Measurements from ENCODE around the gene LUC7L.
A peak's percentile ranks its signal among the peaks of the same experiment; 100 is the strongest.
"Not testable (repeated sequence)": the region's sequence is repeated elsewhere in the genome, so short reads cannot be mapped to it uniquely, and the experiment has no call there.

The LUC7L gene

DNA sequence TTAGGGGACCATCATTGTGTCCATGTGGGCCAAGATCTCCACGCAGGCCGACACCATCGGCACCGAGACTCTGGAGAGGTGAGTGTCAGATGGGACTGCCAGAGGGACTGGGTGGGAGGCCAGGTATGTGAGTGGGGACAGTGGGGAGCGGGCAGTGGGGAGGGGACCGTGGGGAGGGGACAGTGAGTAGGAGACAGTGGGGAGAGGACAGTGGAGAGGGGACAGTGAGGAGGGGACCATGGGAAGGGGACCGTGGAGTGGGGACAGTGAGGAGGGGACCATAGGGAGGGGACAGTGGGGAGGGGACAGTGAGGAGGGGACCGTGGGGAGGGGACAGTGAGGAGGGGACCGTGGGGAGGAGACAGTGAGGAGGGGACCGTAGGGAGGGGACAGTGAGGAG lies 66.1 kb downstream of the LUC7L start:
- not testable (repeated sequence) for H3K4me3 Mint-ChIP-seq; H3K4me1 Mint-ChIP-seq; H3K9me3 Mint-ChIP-seq; DNase-seq (ENCODE audit: low spot score in 2 of 2); ATAC-seq (replicated peaks; ENCODE audit: extremely low read depth, poor library complexity, severe bottlenecking); H3K36me3 Mint-ChIP-seq (ENCODE audit: insufficient read depth); H3K27ac Mint-ChIP-seq (ENCODE audit: low read depth)
- peaks cover 55% of the 10 kb centered on the region for H3K27me3 Mint-ChIP-seq

DNA sequence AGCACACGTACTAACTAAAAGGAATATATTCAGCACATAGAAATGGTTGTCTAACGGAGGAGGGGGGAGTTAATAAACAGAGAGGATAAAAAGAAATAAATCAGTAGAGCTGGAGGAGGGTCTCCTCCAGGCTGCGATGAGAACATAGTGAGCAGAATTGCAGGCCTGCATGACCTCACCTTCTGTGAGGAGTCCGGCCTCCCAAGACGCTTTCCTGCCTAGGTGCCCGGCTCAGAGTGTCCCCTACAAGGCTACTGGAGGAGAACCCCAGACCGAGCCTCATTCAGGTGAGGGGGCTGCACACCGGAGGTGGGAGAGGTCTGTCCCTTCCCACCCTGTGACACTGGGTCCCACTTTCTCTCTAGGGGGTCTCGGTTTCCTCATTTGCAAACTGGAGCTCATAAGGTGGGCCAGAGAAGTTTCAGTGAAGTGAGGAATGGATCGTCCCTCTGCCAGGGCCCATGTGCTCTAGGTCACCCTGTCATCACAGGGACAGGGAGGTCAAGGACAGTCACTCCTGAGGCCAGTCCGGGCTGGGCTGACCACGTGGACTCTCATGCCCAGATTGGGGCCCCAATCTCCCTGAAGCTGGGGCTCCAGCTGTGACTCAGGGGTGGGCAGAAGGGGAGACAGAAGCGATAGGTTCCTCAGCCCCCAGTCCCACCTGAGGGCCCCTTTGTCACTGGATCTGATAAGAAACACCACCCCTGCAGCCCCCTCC lies 66.8 kb downstream of the LUC7L start:
- Mint-ChIP-seq H3K4me1 (no peaks in the 10 kb centered on the region), H3K36me3 (ENCODE audit: insufficient read depth) (peaks cover 7% of the 10 kb centered on the region), H3K9me3 (no peaks in the 10 kb centered on the region), H3K27me3 (peaks cover 55% of the 10 kb centered on the region), H3K27ac (ENCODE audit: low read depth) (no peak overlapping the region), H3K4me3 (no peak overlapping the region)
- no peak for DNase-seq (ENCODE audit: low spot score in 2 of 2)
- no peak for ATAC-seq (replicated peaks; ENCODE audit: extremely low read depth, poor library complexity, severe bottlenecking)

- H3K36me3 Mint-ChIP-seq (ENCODE audit: insufficient read depth) = peaks cover 3% of the 10 kb centered on the region
- peaks cover 54% of the 10 kb centered on the region for H3K27me3 Mint-ChIP-seq
Measured at GRCh38 chr16:160691-161190, 68.5 kb downstream of the LUC7L start.

GRCh38 chr16:160242-160641 lies 69.0 kb downstream of the LUC7L start:
- peaks cover 56% of the 10 kb centered on the region for H3K27me3 Mint-ChIP-seq
- not testable (repeated sequence) for H3K4me1 Mint-ChIP-seq; H3K27ac Mint-ChIP-seq (ENCODE audit: low read depth); H3K4me3 Mint-ChIP-seq; ATAC-seq (replicated peaks; ENCODE audit: extremely low read depth, poor library complexity, severe bottlenecking); H3K36me3 Mint-ChIP-seq (ENCODE audit: insufficient read depth); H3K9me3 Mint-ChIP-seq; DNase-seq (ENCODE audit: low spot score in 2 of 2)

More at GRCh38 chr16:160691-161190, 68.5 kb downstream of the LUC7L start:
- Mint-ChIP-seq H3K4me1 (no peaks in the 10 kb centered on the region), H3K27ac (ENCODE audit: low read depth) (no peak overlapping the region), H3K9me3 (no peaks in the 10 kb centered on the region), H3K4me3 (no peak overlapping the region)
- DNase-seq (ENCODE audit: low spot score in 2 of 2) (no peak), ATAC-seq (replicated peaks; ENCODE audit: extremely low read depth, poor library complexity, severe bottlenecking) (no peak)

- Mint-ChIP-seq H3K4me1 (peaks cover 8% of the 10 kb centered on the region), H3K27me3 (peaks cover 65% of the 10 kb centered on the region), H3K4me3 (no peak overlapping the region), H3K9me3 (no peaks in the 10 kb centered on the region), H3K36me3 (ENCODE audit: insufficient read depth) (peaks cover 3% of the 10 kb centered on the region), H3K27ac (ENCODE audit: low read depth) (no peak overlapping the region)
- DNase-seq (ENCODE audit: low spot score in 2 of 2) = no peak
- no peak for ATAC-seq (replicated peaks; ENCODE audit: extremely low read depth, poor library complexity, severe bottlenecking)
Measured at GRCh38 chr16:159136-159849, 70.0 kb downstream of the LUC7L start.

GRCh38 chr16:155031-155398 lies 74.2 kb downstream of the LUC7L start:
- H3K4me3 Mint-ChIP-seq = peak overlapping the region; percentile 59

DNA sequence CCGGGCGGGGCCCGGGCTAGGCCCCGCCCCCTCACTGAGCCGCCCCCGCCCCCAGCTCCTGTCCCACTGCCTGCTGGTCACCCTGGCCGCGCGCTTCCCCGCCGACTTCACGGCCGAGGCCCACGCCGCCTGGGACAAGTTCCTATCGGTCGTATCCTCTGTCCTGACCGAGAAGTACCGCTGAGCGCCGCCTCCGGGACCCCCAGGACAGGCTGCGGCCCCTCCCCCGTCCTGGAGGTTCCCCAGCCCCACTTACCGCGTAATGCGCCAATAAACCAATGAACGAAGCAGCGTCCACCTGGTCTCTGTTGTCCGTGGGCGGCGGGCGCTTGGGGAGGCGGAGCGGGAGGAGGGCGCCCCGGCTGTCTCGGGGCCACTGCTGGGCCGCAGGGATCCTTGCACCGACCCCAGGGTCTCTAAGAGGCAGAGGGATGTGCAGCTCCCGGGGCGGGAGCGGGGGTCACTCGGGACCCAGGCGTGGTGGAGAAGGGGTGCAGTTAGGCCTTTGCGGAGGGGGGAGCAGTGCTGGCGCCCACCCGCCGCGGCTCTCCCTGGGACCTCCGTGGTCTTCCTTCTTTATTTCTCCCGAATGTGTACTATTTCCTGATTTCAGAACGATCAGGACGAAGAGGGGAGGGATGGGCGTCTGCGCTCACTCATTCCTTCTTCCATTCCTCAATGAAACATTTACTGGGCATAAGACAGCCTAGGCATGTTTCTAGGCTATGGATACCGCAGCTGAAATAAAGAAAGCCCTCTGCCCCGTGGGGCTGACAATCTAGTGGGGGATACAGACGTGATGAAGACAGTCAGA lies 74.8 kb downstream of the LUC7L start:
- no peaks in the 10 kb centered on the region for H3K9me3 Mint-ChIP-seq
- H3K36me3 Mint-ChIP-seq (ENCODE audit: insufficient read depth) = peaks cover 2% of the 10 kb centered on the region
- peak; percentile 19 for ATAC-seq (replicated peaks; ENCODE audit: extremely low read depth, poor library complexity, severe bottlenecking)
- peak overlapping the region; percentile 59 for H3K4me3 Mint-ChIP-seq
- no peak for DNase-seq (ENCODE audit: low spot score in 2 of 2)
- H3K27me3 Mint-ChIP-seq = peaks cover 41% of the 10 kb centered on the region
- peaks cover 9% of the 10 kb centered on the region for H3K4me1 Mint-ChIP-seq
- H3K27ac Mint-ChIP-seq (ENCODE audit: low read depth) = no peak overlapping the region

More at GRCh38 chr16:155031-155398, 74.2 kb downstream of the LUC7L start:
- peaks cover 9% of the 10 kb centered on the region for H3K4me1 Mint-ChIP-seq
- H3K9me3 Mint-ChIP-seq = no peaks in the 10 kb centered on the region
- H3K36me3 Mint-ChIP-seq (ENCODE audit: insufficient read depth) = peaks cover 2% of the 10 kb centered on the region
- no peak for ATAC-seq (replicated peaks; ENCODE audit: extremely low read depth, poor library complexity, severe bottlenecking)
- no peak overlapping the region for H3K27ac Mint-ChIP-seq (ENCODE audit: low read depth)
- H3K27me3 Mint-ChIP-seq = peaks cover 47% of the 10 kb centered on the region
- DNase-seq (ENCODE audit: low spot score in 2 of 2) = no peak

- Mint-ChIP-seq H3K27me3 (peaks cover 34% of the 10 kb centered on the region), H3K4me3 (peak overlapping the region; percentile 59)
- not testable (repeated sequence) for ATAC-seq (replicated peaks; ENCODE audit: extremely low read depth, poor library complexity, severe bottlenecking); H3K27ac Mint-ChIP-seq (ENCODE audit: low read depth); H3K4me1 Mint-ChIP-seq; H3K36me3 Mint-ChIP-seq (ENCODE audit: insufficient read depth); DNase-seq (ENCODE audit: low spot score in 2 of 2); H3K9me3 Mint-ChIP-seq
Measured at GRCh38 chr16:153550-154216, 75.6 kb downstream of the LUC7L start.

DNA sequence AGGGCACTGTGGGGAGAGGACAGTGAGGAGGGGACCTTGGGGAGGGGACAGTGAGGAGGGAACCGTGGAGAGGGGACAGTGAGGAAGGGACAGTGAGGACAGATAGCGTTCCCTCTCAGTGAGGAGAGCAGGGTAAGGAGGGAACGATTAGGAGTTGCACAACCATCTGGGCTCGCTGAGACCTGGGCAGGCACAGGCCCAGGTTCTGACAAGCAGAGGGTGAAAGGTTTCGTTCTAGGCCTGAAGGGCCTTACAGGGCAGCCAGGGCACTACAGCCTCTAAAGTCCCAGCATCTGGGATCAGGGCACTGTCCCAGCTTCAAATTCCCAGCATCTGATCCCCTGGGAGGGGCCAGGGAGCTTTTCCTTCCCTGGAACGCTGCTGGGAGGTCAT lies 76.1 kb downstream of the LUC7L start:
- DNase-seq (ENCODE audit: low spot score in 2 of 2); H3K4me1 Mint-ChIP-seq; H3K27ac Mint-ChIP-seq (ENCODE audit: low read depth); ATAC-seq (replicated peaks; ENCODE audit: extremely low read depth, poor library complexity, severe bottlenecking); H3K9me3 Mint-ChIP-seq; H3K36me3 Mint-ChIP-seq (ENCODE audit: insufficient read depth): not testable (repeated sequence)
- Mint-ChIP-seq H3K4me3 (peak overlapping the region; percentile 9), H3K27me3 (peaks cover 28% of the 10 kb centered on the region)

DNA sequence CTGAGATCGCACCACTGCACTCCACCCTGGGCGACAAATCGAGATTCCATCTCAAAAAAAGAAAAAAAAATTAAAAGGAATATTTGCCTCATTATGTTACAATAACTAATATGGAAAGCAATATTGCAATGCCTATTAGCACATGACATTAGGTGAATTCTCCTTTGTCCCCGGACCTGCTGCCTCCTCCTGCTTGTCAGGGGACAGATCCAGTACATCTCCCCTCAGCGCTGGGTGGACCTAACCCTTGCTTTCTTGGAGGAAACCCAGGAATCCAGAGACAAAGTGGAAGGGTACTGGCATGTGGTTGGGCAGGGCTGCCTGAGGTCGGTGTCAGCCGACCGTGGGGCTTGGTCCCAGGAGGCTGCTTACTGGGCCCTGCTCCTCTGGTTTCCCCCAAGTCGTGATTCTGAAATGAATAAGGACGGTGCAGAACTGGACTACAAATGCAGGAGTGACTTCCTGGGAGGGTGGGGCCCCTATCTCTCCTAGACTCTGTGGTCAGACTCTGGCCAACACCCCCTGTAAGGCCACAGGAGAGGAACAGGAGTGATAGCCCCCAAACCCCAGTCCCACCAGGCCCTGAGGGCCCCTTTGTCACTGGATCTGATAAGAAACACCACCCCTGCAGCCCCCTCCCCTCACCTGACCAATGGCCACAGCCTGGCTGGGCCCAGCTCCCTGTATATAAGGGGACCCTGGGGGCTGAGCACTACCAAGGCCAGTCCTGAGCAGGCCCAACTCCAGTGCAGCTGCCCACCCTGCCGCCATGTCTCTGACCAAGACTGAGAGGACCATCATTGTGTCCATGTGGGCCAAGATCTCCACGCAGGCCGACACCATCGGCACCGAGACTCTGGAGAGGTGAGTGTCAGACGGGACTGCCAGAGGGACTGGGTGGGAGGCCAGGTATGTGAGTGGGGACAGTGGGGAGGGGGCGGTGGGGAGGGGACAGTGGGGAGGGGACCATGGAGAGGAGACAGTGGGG lies 76.8 kb downstream of the LUC7L start, which contains the start of gene HBZ:
Gene HBZ (plus strand): TSS at position 504 of the 988 bp plus-strand sequence. CDS start 266 bp downstream, at position 770.
- Mint-ChIP-seq H3K27ac (ENCODE audit: low read depth) (no peak within 1 kb of the TSS), H3K27me3 (peaks cover 21% of the 10 kb centered on the region), H3K4me1 (peaks cover 9% of the 10 kb centered on the region), H3K36me3 (ENCODE audit: insufficient read depth) (no peaks in the 10 kb centered on the region), H3K9me3 (no peaks in the 10 kb centered on the region), H3K4me3 (peak within 1 kb of the TSS; percentile 9)
- DNase-seq (ENCODE audit: low spot score in 2 of 2) = no peak
- no peak for ATAC-seq (replicated peaks; ENCODE audit: extremely low read depth, poor library complexity, severe bottlenecking)

DNA sequence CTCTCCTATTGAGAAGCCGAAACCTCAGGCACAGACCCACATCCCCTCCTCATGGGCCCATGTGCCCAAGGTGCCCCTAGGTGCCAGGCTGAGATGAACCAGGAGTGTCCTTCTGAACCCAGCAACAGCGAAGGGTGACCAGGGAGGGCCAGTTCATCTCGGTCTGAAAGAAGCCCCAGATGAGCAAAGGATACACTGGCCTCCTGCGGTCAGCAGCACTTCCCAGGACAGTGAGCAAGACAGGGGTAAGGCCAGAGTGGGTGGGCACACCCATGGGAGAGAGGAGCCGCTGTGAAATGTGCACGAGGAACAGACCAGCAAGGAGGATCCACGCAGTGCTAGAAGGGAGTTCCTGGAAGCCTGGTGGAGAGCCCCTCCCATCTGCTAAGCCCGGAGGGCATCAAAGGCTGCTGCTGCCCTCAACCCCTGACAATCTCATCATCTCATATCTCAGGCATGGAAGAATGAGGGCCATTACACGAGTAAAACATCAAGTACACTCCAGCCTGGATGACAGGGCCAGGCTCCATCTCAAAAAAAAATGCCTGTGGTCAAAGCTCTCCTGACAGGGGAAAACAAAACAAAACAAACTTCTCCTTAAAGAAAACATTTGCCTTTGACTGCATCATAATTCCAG lies 80.1 kb downstream of the LUC7L start:
- DNase-seq (ENCODE audit: low spot score in 2 of 2) = no peak

More for the DNA sequence above, 80.1 kb downstream of the LUC7L start:
- H3K27me3 Mint-ChIP-seq = peaks cover 19% of the 10 kb centered on the region
- no peak for ATAC-seq (replicated peaks; ENCODE audit: extremely low read depth, poor library complexity, severe bottlenecking)
- no peak overlapping the region for H3K4me3 Mint-ChIP-seq
- H3K27ac Mint-ChIP-seq (ENCODE audit: low read depth) = no peak overlapping the region
- H3K36me3 Mint-ChIP-seq (ENCODE audit: insufficient read depth) = no peaks in the 10 kb centered on the region
- no peaks in the 10 kb centered on the region for H3K9me3 Mint-ChIP-seq
- H3K4me1 Mint-ChIP-seq = no peaks in the 10 kb centered on the region
